ENCODE data around the gene CERS3. TPM values are rescaled to one million over a fixed set of nuclear protein-coding genes. Genes with fewer than 3 reads are reported as not detected.

Gene CERS3
- total and polyA plus RNA-seq, 2 donors (not counting 1 experiment from before 2014, with no cell fraction given): 0.12 to 0.34 TPM

GRCh38 chr15:100517846-100518245 is 10.9 kb downstream of the CERS3 start:
- Mint-ChIP-seq H3K9me3 (ENCODE audit: insufficient read depth) (no peaks in the 10 kb centered on the region), H3K27me3 (peaks cover 12% of the 10 kb centered on the region), H3K4me1 (peaks cover 12% of the 10 kb centered on the region), H3K4me3 (no peak overlapping the region), H3K27ac (no peak overlapping the region)
- no peak overlapping the region for H3K9ac ChIP-seq (ENCODE audit: low read length)
- ChIA-PET CTCF (no interaction called here), POLR2A (no interaction called here)
- no peaks in the 10 kb centered on the region for H3K79me2 ChIP-seq (ENCODE audit: control insufficient read depth, insufficient read depth, low read length)
- H3K4me1 ChIP-seq (ENCODE audit: control insufficient read depth in 2 of 2, insufficient read depth in 2 of 2, low read length in 2 of 2): peaks cover 11 to 12% of the 10 kb centered on the region in 2 donors
- intact Hi-C loops (cut with micrococcal nuclease): no loop called here
- WGBS (ENCODE audit: insufficient coverage): no CpG with 5 or more reads among the region's 3 CpGs
- ATAC-seq (ENCODE audit: low read depth) (no peak), DNase-seq (no peak)
- H3K27ac ChIP-seq (ENCODE audit: low read length in 2 of 2): no peak overlapping the region
- TF ChIP-seq CTCF (IDR thresholded peaks at IDR 0.05) (no peak), EZH2 (IDR thresholded peaks at IDR 0.05; ENCODE audit: borderline replicate concordance, insufficient read depth, low read depth, low read length, poor library complexity, severe bottlenecking) (no peak)
- peaks cover 0 to 4% (median 0%) of the 10 kb centered on the region in 4 experiments for H3K27me3 ChIP-seq (replicated peaks in 1 of 4; ENCODE audit: control extremely low read depth in 1 of 4, control insufficient read depth in 3 of 4, insufficient read depth in 4 of 4, low read length in 3 of 4)
- H3K4me2 ChIP-seq (replicated peaks; ENCODE audit: low read depth, low read length, poor library complexity, severe bottlenecking): no peak overlapping the region
- no peaks in the 10 kb centered on the region for H3K36me3 ChIP-seq (replicated peaks in 1 of 2; ENCODE audit: control extremely low read depth in 1 of 2, control insufficient read depth in 1 of 2, extremely low read depth in 1 of 2, insufficient read depth in 2 of 2, low read length in 1 of 2)
- H2AFZ ChIP-seq (ENCODE audit: insufficient read depth, low read depth, low read length, poor library complexity, severe bottlenecking): no peak overlapping the region
- H3K4me3 ChIP-seq (ENCODE audit: control extremely low read depth in 1 of 5, extremely low read depth in 1 of 5, insufficient read depth in 1 of 5, low read depth in 2 of 5, low read length in 4 of 5): no peak overlapping the region
- H4K20me1 ChIP-seq (ENCODE audit: control insufficient read depth, insufficient read depth, low read length, poor library complexity, severe bottlenecking): no peaks in the 10 kb centered on the region
- no peaks in the 10 kb centered on the region for H3K9me3 ChIP-seq (ENCODE audit: control extremely low read depth in 1 of 3, control insufficient read depth in 2 of 3, insufficient read depth in 1 of 3, low read length in 2 of 3)

GRCh38 chr15:100516643-100517512 is 11.9 kb downstream of the CERS3 start:
- ChIA-PET CTCF (no interaction called here), POLR2A (no interaction called here)
- Mint-ChIP-seq H3K27ac (no peak overlapping the region), H3K4me1 (peaks cover 12% of the 10 kb centered on the region), H3K4me3 (no peak overlapping the region), H3K27me3 (peaks cover 15% of the 10 kb centered on the region), H3K9me3 (ENCODE audit: insufficient read depth) (no peaks in the 10 kb centered on the region)
- WGBS (ENCODE audit: insufficient coverage): 93% methylated on average over 3 of the region's 5 CpGs
- ATAC-seq (ENCODE audit: low read depth) (no peak), DNase-seq (no peak)
- H3K4me2 ChIP-seq (replicated peaks; ENCODE audit: low read depth, low read length, poor library complexity, severe bottlenecking): no peak overlapping the region
- no peak overlapping the region for H3K9ac ChIP-seq (ENCODE audit: low read length)
- peaks cover 0 to 4% (median 0%) of the 10 kb centered on the region in 4 experiments for H3K27me3 ChIP-seq (replicated peaks in 1 of 4; ENCODE audit: control extremely low read depth in 1 of 4, control insufficient read depth in 3 of 4, insufficient read depth in 4 of 4, low read length in 3 of 4)
- H3K9me3 ChIP-seq (ENCODE audit: control extremely low read depth in 1 of 3, control insufficient read depth in 2 of 3, insufficient read depth in 1 of 3, low read length in 2 of 3): no peaks in the 10 kb centered on the region
- no peak overlapping the region for H3K27ac ChIP-seq (ENCODE audit: low read length in 2 of 2)
- TF ChIP-seq EZH2 (IDR thresholded peaks at IDR 0.05; ENCODE audit: borderline replicate concordance, insufficient read depth, low read depth, low read length, poor library complexity, severe bottlenecking): no peak
- no peak for TF ChIP-seq CTCF (IDR thresholded peaks at IDR 0.05)
- H3K36me3 ChIP-seq (replicated peaks in 1 of 2; ENCODE audit: control extremely low read depth in 1 of 2, control insufficient read depth in 1 of 2, extremely low read depth in 1 of 2, insufficient read depth in 2 of 2, low read length in 1 of 2): no peaks in the 10 kb centered on the region
- H3K4me3 ChIP-seq (ENCODE audit: control extremely low read depth in 1 of 5, extremely low read depth in 1 of 5, insufficient read depth in 1 of 5, low read depth in 2 of 5, low read length in 4 of 5): no peak overlapping the region
- no peak overlapping the region for H2AFZ ChIP-seq (ENCODE audit: insufficient read depth, low read depth, low read length, poor library complexity, severe bottlenecking)
- H3K79me2 ChIP-seq (ENCODE audit: control insufficient read depth, insufficient read depth, low read length): no peaks in the 10 kb centered on the region
- no peaks in the 10 kb centered on the region for H4K20me1 ChIP-seq (ENCODE audit: control insufficient read depth, insufficient read depth, low read length, poor library complexity, severe bottlenecking)
- intact Hi-C loops (cut with micrococcal nuclease): no loop called here
- peaks cover 11 to 12% of the 10 kb centered on the region in 2 donors for H3K4me1 ChIP-seq (ENCODE audit: control insufficient read depth in 2 of 2, insufficient read depth in 2 of 2, low read length in 2 of 2)
